Fibroblast of skin of abdomen (primary cell): ENCODE data around the gene CACNB3.

Source experiments
- DNase-seq: peaks from one replicate; pipeline ENCODE4 v3.0.0-alpha.2; 2013

CACNB3 gene

DNA sequence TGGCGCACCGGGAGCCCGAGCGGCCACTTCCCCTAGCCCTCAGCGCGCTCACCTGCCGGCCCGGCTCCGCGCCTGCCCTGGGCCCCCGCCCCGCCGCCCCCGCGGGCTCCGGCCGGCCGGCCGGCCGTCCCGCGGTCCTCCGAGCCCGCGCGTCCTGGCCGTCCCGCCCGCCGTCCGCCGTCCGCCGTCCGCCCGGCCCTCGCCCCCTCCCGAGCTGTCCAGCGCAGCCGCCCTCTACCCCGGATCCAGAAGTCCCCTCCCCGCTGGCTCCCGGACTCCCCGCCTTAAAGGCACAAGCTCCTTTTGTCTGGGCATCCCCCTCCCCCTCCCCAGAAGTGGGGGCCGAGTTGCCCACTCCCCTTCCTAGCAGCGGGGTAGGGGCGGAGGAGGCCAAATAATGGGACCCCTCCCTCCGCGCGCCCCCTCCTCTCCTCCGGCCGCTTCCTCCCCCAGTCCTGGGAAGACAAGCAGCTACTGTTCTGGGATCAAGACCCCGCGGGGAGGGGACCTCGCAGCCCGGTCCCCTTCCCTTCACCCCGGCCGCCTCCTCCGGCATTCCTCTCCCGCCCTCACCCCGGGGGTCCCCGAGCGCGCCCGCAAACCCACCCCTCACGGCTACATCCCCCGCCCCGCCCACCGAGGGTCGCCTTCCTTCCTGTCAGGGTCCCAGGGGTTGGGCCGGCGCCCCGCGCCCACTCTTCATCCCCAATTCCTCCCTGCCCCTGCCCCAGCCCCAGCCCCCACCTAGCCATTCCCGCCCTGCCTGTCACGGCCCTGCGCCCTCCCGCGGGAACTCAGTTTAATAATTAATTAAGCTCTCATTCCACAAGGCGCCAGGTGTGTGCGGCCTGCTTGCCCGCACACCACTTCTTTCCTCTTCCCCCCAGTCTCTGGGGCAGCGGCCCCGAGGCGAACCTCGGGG lies 29.2 kb upstream of the CACNB3 start, which contains the start of gene ADCY6:
TSS of gene ADCY6 (minus strand) at position 236 of the 922 bp plus-strand sequence. CDS start 5,655 bp downstream, outside the sequence.
- DNase-seq: peak; percentile 64

DNA sequence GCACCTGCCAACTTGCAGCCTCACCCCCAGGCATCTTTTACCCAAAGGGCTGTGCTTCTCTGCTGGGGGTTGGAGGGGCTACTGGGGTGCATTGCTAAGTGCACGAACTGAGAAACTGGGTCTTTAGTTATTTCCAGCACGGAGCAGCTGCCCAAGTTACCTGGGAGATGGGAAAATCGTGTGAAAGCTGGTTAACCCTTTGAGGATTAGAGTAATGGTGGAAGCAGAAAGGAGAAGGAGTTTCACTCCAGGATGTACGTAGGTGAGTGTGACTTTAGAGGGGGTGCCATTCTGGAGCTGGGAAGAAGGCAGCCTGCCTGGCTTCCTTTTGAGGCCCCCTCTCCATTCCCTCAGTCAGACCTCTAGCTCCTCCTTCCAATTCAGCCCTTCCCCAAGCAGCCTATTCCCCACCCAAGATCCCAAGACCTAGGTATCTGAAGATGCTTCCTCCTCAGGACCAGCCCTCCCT lies 28.4 kb upstream of the CACNB3 start:
- no peak for DNase-seq

DNA sequence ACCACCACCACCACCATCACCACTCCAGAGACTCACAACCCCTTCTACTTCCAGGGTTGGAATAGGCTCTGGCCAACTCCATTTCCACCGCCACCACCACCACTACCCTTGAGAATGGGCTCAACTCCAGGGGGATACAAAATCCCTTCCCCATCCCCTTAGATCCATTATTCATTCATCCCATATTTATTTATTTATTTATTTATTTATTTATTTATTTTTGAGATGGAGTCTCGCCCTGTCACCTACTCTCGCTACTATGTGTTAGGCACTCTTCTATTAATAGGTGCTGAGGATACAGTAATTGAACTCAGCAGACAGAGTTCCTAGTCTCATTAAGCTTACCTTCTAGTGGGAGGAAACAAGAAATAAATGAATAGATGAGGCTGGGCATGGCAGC lies 24.6 kb upstream of the CACNB3 start:
- no peak for DNase-seq

DNA sequence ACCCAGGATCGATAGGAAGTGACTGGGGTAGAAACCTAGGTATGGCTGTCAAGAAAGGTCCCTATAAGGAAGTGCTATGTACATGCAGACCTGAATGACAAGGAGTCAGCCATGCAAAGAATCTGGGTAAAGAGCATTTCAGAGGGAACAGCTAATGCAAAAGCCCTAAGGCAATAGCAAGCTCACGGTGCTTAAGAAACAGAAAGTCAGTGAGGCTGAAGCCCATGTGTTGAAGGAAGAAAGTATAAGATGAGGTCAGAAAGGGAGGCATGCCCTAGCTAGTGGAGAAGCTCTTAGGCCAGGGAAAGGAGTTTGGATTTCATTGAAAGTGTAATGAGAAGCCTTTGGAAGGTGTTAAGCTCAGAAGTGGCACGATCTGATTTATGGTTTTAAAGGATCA lies 23.4 kb upstream of the CACNB3 start:
- no peak for DNase-seq

DNA sequence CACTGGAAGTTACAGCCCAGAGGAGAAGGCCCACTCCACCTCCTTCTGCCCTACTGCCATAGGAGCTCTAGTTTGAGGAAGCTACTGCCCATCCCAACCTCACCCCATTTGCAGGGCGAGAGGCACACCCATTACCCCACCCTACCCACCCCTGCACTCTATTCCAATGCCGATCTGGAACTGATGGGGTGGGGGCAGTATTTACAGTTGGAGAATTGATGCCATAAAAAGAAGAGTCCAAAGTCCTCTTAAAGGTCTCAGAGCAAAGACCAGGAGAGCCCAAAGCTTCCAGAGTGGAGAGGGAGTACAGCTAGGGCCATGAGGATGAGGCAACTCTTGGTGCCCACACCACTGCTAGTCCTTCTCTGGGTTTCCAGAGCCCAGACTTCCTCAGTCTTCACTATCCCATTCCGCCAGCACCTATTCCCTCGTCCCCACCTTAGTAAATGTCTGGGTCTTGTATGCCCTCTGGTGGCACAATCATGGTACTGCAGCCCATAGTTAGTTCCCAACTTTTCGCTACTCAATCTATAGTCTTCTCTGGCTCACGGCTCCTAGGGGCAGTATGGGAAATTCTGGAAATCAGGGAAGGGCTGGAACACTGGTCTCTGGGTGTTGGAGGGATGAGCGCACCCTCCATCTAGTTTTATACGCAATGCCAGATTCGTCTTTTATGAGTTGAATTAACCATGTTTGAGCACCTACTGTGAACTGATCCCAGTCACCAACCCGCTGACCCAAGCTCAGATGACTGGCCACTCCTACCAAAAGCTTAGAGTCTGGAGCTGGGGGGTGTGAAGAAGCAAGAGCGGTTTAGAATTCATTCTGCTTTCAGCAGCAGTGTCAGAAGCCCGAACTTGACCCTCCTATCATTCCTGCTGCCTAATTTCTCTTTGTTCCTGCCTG lies 22.5 kb upstream of the CACNB3 start:
- peak; percentile 76 for DNase-seq

DNA sequence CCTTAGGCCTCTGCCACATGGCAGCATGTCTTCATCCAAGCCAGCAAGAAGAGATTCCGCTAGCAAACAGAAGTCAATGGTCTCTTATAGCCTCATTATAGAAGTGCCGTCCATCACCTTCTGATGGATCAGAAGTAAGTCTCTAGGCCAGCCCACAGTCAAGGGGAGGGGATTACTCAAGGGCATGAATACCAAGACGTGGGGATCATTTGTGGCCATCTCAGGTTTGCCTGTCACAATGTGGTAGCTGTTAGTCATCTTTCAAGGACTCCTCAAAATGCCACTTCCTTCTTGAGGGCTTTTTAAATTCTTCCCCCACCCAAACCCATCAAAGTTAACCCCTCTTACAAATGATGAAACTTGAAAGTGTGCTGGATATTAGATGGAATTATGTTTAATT lies 21.3 kb upstream of the CACNB3 start:
- DNase-seq: no peak

DNA sequence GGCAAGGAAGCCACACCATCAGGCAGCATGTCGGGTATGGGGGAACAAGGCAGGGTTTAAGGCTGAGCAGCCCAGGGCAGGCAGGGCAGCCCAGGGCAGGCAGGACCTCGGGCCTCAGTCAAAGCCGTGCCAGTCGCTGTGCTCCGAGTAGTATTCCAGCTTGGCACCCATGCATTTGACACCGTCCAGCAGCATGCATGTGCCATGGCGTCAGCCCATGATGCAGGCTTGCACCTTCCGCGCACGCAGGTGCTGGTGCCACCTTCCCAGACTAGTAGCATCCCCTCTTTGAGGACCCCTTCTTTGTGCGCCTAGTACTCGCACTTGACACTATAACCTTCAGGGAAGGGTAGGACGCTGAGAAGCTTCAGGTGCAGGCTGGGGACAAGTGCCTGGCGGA lies 17.8 kb upstream of the CACNB3 start:
- no peak for DNase-seq

DNA sequence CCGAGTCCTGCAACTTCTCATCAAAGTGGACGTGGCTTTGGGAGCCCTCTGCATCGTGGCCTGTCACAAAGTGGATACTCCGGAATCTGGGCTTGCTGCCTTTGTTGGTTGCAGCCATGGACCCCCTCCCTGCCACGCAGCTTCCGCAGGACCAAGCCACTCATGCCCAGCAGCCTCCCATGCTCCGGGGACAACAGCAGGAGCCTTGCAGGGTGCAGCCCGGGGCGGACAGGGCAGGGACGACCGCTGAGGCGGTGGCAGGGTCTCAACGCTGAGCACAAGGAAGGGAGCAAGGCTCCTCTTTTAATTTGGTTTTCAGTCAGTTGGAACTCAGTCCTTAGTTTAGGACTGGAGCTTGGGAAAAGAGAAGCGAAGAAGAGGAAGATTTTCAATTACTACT lies 17.3 kb upstream of the CACNB3 start:
- no peak for DNase-seq

DNA sequence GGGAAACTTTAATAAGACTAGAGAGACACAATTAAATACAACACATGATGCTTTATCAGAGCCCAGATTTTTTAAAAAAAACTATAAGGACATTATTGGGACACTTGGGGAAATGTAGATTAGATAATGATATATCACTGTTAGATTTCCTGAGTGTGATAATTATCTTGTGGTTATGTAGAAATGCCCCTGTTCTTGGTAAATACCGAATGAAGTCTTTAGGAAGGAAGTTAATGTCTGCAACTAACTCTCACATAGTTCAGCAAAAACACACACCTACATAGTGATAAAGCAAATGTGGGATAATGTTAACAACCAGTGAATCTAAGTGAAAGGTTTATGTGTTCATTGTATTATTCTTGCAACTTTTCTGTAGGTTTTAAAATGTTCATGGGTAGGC lies 14.6 kb upstream of the CACNB3 start:
- no peak for DNase-seq

DNA sequence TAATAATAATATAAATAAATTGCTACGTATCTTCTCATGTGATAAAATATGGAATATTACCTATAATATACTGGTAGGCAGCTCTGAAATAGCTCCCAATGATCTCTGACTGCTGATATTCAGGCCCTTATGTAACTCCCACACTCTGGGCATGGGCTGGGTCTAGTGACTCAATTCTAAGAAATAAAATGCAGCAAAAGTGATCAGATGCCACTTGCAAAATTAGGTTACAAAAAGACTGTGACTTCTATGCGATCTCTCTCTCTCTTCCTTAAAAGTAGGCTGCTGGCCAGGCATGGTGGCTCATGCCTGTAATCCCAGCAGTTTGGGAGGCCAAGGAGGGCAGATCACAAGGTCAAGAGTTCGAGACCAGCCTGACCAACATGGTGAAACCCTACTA lies 10.3 kb upstream of the CACNB3 start:
- no peak for DNase-seq

DNA sequence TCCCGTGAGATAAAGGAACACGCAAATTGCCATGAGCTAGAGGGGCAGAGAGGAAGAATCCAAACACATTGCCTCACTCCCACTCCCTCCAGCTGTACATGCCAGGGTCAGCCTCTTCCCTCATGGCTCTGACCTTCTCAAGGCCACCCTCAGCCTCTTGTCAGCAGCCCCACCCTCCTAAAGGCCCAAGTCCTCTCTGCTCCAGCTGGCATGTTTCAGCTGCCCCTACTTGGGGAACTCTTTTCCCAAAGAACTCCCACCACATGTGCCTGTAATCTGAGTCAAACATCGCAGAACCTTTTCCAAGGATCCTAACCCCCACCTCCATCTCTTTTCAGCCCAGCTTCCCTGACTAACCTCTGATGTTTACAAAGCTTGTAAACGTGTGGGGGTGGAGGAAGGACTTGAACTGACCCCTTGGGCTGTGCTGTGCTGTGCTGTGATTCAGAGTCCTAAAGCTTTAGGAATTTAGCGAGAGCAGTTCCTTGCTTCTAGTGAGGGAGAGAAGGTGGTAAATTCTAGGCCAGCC lies 7.3 kb upstream of the CACNB3 start:
- peak; percentile 88 for DNase-seq

DNA sequence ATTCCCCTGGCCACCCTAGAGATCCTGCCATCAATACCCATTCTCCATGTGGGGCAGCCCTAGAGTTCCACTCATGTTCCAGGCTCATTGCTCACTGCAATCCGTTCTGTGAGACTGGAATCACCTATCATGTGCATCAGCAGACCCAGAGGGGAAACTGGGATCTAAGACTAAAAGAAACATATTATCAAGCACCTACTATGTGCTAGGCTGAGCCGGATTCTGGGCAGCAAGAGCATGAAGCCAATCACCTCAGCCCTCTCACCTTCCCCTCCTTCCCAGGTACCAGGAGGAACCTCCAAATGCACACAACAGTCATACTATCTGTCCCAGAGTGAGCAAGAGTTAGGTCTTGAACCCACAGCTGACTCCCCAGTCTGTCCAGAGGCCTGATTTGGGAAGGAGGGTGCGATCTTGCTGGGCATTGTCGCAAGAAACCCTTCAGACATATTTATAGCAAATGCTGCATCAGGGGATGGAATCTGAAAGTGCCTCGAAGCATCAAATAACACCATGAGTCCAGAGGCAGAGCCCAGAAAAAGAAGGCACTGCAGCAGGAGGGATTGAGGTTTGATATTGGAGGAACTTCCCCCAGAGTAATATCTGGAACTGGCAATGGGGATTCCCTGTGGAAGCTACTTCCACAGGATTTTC lies 6.7 kb upstream of the CACNB3 start:
- DNase-seq: no peak

DNA sequence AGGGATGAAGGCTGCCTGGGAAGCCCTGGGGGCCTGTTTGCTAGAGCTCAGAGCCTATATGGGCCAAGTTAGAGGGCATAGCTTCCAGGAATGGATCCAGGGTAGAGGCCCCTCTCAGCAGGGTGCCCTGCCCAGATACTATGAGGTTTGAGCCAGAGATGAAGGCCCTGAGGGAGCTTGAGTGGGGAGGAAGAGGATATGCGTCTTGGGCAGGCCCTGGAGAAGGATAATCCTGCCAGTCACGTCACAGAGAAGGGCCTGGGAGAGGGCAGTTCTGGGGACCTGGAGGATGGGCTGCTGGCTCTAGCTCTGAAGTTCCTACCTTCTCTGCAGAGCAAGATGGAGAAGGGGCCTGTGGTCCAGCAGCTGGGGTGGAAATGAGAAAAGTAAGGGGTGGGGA lies 5.9 kb upstream of the CACNB3 start:
- no peak for DNase-seq

DNA sequence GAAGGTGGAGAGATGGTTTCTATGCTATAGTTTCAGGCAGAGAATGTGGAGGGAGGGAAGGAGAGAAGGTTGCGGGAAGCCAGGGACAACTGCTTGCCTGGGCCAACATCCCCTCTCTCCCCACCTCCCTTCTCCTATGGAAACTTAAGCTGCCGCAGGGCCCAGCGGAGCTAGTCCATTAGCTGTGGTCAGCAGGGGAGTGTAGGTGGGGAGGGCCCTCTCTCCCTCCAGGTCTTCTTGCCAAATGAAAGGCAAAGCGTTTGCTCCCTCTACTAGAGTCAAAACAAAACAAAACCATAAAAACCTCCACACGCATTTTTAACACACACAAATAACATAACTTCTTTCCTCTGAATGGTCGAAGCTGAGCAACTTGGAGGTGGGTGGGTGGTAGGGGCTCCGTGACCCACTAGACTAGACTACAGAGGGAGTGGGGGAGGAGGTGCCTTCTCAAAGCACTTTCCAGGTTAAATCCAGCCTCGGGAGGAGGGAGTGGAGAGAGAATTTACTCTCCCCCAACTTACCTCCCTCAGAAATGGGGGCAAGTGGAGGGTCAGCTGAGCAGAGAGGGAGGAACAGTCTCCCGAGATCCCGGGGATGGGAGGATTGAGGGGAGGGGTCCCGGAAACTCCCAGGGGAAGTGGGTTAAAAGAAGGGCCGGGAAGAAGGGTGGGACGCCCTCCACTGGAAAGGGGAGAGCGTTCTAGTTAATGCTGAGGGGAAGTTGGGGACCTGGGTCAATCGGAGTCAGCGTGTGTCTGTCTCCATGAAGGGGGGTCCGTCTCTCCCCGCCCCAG lies 4.6 kb upstream of the CACNB3 start:
- no peak for DNase-seq

DNA sequence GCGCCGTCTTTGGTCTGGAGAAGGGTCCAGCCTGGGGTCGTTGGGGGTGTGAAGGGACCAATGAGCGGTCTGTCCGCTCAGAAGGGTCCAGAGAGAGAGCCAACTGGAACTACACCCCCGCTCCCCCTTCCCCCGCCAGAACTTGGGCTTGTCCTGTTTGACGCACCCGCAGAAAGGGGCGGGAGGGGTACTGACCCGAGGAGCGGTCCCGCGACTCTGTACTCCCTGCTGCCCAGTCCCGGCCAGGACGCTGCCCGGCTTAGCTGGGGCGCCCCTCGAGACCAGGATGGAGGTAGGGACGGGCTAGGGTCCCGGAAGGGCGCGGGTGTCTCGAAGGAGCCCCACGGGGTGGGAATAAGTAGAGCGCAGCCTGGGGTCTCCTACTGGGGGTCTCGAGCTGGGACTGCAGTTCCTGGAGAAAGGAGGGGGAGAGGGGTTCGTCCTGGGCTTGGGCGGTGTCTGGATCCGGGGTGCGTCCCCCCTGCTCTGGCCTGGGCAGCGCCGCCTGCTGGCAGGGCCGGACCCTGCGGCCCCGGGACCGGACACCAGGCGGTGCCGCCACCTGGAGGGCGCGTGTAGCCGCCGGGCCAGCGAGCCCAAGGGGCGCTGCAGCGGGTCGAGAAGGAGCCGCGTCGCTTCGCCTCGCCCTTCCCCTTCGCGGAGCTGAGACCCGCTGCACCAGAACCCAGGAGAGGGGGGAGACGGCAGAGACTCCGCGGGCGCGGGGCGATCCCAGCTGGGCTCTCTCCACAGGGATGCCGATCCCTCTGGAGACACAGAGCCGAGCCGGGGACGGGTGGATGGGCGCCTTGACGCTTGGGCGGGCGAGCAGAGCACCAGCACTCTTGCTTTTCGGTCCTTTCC lies 3.8 kb upstream of the CACNB3 start:
- DNase-seq: peak; percentile 76

DNA sequence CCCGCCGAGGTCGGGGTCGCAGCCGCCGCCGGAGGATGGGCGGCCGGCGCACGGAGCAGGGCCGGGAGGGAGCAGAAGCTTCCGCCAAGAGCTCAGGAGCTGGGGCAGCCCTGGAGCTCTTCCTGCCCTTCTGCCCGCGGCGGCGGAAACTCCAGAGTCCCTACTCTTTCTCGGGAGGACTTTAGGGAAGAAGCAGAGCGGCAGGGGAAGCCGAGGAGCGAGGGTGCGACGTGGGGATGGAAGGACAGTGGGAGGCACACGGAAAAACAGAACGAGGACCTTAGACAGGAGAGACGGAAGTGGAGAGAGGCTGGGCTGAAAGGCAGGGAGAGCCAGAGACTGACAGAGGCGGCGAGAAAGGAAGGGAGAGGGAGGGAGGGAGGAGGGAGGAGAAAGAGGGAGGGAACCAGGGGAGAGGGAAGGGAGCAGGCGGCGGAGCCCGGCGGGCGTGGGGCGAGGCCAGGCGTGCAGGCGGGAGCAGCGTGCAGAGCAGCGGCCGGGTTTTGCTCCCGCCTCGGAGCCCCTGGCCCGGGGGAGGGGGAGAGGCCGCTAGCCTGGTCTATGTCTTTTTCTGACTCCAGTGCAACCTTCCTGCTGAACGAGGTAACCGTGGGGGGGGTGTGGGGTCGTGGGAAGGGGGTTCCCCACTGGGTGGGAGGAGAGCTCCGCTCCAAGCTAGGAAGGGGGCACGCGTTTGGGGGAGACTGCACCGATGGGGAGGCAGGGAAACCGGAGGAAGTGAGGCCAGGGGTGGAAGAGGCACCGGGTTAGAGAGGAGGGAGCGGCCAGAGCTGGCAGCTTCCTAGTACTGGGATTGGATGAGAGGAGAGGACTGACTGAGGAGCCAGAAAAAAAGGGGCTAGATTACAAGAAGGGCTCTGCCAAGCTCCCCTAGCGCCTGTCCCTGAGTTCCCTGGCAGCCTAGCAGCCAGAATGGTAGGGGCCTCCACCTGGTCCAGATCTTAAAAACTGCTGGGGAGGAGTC lies 2.9 kb upstream of the CACNB3 start:
- peak; percentile 83 for DNase-seq

DNA sequence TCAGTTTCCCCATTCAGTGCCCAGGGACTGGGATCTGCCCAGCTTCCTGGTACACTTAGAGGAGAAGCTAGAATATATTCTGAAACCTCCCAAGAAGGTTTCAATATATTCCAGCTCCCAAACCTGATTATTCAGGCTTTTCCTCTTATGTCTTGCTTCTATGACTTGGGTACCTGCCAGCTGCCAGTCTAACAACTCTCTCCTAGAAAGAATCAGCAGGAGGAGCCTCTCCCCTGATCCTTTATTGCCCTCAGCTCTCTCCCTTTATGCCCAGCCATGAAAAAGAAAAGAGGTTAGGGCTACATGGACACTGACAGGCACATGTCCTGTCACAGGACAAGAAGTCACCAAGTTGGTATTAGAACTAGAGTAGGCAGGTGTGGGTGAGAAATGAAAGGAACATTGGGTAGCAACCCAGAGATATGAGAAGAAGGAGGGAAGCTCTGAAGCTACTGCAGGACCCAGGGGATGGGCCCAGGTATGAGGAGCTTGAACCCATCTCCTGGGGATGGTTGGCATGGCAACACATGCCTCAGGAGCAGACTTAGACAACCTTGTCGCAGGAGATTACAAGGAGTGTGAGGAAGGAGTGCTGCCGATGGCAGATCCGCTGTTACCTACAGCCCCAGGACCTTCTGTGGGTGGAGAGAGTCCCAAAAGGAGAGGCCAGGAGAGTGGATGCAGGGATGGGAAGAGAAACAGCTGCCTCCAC lies 2.0 kb upstream of the CACNB3 start:
- no peak for DNase-seq

DNA sequence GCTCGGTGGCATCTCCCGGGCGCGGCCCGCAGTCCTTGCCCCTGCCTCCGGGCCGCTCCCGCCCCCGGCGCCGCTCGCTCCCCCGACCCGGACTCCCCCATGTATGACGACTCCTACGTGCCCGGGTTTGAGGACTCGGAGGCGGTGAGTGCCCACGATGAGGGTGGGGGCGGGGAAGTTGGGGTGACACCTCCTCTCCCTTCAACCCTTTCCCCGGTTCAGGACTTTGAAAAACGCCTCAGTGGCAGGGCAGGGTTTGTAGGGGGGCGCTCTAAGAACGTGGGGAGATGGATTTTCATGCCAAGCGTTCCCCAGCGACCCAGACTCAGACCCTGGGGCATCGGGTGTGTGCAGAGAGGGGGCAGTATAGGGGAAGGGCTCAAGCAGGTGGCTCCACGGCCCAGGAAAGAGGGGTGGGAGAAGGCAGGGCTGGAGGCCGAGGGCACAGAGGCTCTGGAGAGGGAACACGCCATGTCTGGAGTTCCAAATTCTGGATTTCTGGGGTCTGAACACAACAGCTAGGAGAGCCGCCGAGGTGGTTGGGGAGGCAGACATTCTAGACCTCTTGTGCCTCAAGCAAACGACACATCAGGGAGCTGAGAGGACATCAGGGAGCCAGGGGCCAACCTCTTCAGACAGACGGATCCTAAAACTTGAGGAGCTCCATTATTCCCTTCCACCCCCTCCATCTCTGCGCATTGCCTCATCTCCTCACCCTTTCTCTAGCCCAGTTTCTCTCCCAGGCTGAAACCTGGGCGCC lies 715 bp downstream of the CACNB3 start:
- peak; percentile 17 for DNase-seq
